CD4-positive, alpha-beta T cell treated with Interleukin-15 for 4 hours (primary cell): ENCODE data around the gene LGMN.

Experiments
- DNase-seq: peaks from one replicate; pipeline ENCODE4 v3.0.0-alpha.2; 2020; ENCODE audit warnings: low spot score

Gene LGMN

DNA sequence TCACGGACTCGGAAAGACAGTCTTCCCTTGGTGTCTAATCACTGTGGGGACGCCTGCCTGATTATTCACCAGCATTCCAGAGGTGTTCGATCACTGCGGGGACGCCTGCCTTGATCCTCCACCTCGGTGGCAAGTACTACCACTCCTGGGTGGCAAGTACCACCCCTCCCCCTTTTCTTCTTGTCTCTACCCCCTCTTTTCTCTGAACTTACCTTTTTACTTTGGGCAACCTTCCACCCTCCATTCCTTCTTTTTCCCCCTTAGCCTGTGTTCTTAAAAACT is 12.0 kb upstream of the LGMN start:
- no peak for DNase-seq

- no peak for DNase-seq
Observed at GRCh38 chr14:92759679-92760523, 11.5 kb upstream of the LGMN start.

DNA sequence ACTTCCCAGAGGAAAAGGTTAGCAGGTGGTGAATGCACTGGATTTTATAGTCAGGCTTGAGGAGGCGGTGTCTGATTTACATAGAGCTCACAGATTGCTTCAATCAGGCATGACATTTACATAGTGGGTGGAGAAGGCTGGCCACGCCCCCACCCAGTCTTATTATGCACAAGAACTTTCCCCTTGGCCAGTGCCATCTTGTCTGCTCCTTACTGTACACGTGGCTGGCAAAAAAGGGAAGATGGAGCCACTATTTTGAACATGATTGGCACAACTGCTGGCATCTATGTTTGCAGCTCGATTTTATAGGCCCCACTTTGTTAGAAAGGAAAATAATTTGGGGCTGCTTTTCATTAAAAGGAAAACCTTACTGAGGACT is 10.9 kb upstream of the LGMN start:
- no peak for DNase-seq

- no peak for DNase-seq
Observed at GRCh38 chr14:92756446-92756845, 8.0 kb upstream of the LGMN start.

GRCh38 chr14:92755495-92755894 is 7.1 kb upstream of the LGMN start:
- no peak for DNase-seq

DNA sequence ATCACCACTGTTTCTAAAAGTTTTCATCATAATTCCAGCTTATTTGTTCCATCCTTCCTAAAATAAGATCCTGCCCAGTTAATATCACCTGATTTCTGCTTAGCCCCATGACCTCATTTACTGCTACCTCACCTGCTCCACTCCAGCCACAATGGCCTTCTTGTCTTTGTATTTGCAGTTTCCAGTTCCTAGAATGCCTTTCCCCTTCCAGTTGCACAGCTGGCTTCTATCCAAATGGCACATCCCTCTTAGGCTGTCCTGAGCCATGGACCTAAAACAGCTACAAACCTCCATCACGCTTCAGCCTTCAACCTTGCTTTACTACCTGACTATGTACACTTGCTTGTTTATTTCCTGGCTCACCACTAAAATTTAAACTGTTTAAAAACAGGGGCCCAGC is 6.5 kb upstream of the LGMN start:
- DNase-seq, result no peak

- DNase-seq, result no peak
Observed at GRCh38 chr14:92753250-92753649, 4.8 kb upstream of the LGMN start.

GRCh38 chr14:92751819-92752218 is 3.4 kb upstream of the LGMN start:
- DNase-seq, result no peak

DNA sequence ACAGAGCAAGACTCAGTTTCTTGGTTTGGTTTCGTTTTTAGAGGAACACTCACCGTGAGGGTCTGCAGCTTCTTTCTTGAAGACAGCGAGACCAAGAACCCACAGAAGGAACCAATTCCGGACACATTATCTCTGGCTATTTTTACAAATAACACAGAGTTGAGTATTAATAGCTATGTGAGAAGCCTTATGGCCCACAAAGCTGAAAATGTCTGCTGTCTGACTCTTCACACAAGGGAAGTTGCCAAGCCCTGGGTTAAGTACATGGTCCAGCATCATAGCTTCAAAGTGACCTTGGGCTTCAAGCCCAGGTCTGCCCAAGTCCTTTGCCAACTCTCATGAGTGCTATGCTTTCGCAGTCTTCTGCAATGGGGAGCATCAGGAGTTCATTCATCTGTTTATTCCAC is 2.6 kb upstream of the LGMN start:
- DNase-seq, result no peak

GRCh38 chr14:92750222-92750728 is 1.8 kb upstream of the LGMN start:
- DNase-seq, result peak; percentile 44

DNA sequence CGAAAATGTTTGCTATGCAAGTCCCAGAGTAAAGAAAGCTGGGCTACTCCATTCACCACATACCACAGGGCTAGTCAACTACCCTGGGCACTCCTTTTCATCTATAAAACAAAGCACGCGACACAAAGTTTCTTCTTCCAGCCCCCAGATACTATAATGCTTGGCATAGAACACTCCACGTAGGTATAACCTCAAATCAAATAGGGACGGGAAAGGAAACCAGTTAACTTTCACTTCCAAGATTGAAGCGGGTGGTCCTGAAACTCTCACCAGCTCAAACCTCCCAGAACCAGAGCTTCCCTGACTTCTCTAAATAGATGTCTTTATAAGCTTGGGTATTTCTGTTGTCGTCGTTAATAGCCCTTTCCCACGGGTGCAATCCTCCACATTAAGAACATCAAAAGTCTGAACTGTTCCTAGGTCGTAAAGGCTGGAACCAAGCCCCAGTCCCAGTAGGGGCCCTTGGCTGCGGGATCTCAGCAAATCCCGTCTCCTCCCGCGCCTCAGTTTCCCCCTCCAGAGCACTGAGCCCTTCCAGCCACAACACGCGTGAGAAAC is 647 bp downstream of the LGMN start:
- no peak for DNase-seq

- DNase-seq, result no peak
Observed at GRCh38 chr14:92744198-92744597, 4.2 kb downstream of the LGMN start.

- DNase-seq, result no peak
Observed at GRCh38 chr14:92740440-92740839, 8.0 kb downstream of the LGMN start.

DNA sequence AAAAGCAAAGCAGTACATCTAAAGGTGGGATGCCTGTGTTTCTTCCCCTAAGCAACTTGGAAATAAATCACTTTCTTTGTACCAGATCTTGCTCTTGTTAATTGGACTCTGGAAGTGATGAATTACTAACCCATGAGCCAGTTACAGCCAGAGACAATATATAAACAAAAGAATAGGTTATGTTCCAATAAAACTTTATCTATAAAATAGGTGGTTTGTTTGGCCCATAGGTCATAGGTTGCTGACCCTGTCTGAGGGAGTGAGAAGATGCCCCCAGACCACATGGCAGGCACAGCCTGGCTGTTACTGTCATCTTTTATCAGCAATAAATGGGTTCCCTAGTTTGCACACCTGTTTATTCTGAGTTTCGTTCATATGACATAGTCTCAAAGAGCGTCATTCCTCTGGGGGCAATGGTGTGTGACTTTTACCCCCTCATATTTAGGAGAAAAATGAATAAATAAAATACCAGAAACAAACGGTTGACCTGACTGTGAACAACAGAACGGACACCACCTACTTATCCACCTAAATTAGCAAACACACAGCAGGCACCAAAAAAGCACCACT is 10.7 kb downstream of the LGMN start:
- DNase-seq, result no peak

DNA sequence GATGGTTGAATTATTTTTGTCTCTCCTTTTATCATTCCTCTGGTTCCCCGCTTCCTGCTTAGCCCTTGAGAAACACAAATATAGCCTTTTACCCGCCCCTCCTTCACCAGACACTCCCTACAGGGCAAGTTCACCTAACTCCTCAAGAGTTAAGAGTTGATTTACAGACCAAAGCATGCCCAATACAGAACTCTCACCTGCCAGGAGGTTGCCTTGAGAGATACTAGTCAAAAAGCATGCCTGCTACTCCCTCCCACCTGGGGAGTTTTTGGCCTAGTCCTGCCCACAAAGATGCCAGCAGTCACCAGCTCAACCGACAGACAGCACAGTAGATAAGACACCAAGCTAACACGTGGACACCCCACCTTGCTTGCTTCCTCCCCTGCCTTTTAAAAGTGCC is 11.2 kb downstream of the LGMN start:
- DNase-seq, result no peak

GRCh38 chr14:92735344-92735743 is 13.1 kb downstream of the LGMN start:
- DNase-seq, result no peak

- DNase-seq, result no peak
Observed at GRCh38 chr14:92734618-92735017, 13.8 kb downstream of the LGMN start.

GRCh38 chr14:92733007-92733406 is 15.4 kb downstream of the LGMN start:
- DNase-seq, result no peak

- no peak for DNase-seq
Observed at GRCh38 chr14:92731622-92732115, 16.8 kb downstream of the LGMN start.

GRCh38 chr14:92729634-92730358 is 18.6 kb downstream of the LGMN start:
- no peak for DNase-seq

- no peak for DNase-seq
Observed at GRCh38 chr14:92728759-92729364, 19.6 kb downstream of the LGMN start.

DNA sequence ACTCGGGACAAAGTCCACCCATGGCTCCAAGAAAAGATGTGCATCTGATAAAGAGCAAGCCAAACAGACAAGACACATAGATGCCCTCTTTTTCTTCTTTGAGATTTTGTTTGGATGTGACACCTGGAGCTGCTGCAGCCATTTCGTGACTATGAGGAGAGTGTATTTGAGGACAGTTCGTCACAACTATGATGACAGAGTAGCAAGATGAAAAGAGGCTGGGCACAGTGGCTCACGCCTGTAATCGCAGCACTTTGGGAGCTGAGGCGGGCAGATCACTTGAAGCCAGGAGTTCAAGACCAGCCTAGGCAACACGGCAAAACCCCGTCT is 21.5 kb downstream of the LGMN start:
- no peak for DNase-seq
